ENCODE results near the gene CEP20.

- no peak for TF ChIP-seq POLR2A (IDR thresholded peaks at IDR 0.05)
- TF ChIP-seq, protein P1, sequence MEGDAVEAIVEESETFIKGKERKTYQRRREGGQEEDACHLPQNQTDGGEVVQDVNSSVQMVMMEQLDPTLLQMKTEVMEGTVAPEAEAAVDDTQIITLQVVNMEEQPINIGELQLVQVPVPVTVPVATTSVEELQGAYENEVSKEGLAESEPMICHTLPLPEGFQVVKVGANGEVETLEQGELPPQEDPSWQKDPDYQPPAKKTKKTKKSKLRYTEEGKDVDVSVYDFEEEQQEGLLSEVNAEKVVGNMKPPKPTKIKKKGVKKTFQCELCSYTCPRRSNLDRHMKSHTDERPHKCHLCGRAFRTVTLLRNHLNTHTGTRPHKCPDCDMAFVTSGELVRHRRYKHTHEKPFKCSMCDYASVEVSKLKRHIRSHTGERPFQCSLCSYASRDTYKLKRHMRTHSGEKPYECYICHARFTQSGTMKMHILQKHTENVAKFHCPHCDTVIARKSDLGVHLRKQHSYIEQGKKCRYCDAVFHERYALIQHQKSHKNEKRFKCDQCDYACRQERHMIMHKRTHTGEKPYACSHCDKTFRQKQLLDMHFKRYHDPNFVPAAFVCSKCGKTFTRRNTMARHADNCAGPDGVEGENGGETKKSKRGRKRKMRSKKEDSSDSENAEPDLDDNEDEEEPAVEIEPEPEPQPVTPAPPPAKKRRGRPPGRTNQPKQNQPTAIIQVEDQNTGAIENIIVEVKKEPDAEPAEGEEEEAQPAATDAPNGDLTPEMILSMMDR (IDR thresholded peaks at IDR 0.05), result no peak
These were observed 44.5 kb upstream of the CEP20 start for GRCh38 chr16:15932939-15933338.
